ENCODE data around the gene CNBD2.

CNBD2 gene

DNA sequence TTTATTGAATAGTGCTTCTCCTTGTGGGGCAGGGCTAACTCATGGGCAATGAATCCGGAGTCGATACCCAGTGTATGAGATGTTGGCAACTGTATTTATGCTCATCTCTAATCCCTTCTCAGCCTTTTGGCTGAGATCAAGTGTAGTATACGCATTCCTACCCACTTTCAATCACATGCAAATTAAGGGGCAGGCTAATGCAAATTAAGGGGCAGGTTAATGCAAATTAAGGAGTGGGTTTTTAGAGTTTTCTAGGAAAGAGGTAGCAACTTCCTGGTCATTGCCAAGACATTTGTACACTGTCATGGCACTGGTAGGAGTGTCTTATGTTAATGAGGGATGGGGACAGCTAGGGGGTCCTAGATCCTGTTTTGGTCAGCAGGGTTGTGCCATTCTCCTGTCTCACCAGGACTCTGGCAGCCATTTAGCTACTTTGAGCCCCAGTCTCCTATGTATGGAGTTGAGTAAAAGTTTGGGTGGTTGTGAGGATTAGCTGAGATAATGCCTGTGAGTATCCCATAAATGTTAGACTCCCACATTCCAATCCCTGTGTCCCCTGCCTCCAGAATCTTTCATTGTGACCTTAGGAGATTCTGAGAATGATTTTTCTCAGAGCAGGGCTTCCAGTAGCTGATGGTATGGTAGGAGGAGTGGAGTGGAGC, at the start of gene CNBD2:
Gene CNBD2 (plus strand): TSS at position 612 of the 662 bp plus-strand sequence. CDS start 173 bp downstream, outside the sequence.
- ChIA-PET POLR2A (interaction anchor here (0.7 to 1.8 kb wide), 2 partner anchors 14 to 572 kb away, joined by 3 to 4 read pairs; partner anchors contain the start of gene SCAND1), CTCF (interaction anchor here (0.8 to 17.8 kb wide), 6 partner anchors 10 to 171 kb away, joined by 3 to 148 read pairs (median 5); partner anchors contain the start of gene SCAND1)
- no peak within 1 kb of the TSS for H3K4me3 ChIP-seq (ENCODE audit: low read depth, low read length)
- no peak for DNase-seq (ENCODE audit: low read depth, low spot score)
- TF ChIP-seq CTCF (IDR thresholded peaks at IDR 0.05; ENCODE audit: insufficient read depth, low read length, missing control alignments) = no peak

- no peak overlapping the region for H3K4me3 ChIP-seq (ENCODE audit: low read depth, low read length)
- POLR2A ChIA-PET = interaction anchor here (0.8 kb wide), 1 partner anchor 12 kb away, joined by 4 read pairs; no protein-coding TSS in a partner anchor
- no peak for TF ChIP-seq CTCF (IDR thresholded peaks at IDR 0.05; ENCODE audit: insufficient read depth, low read length, missing control alignments)
- DNase-seq (ENCODE audit: low read depth, low spot score) = no peak
- CTCF ChIA-PET = interaction anchor here (1.2 to 1.3 kb wide), 2 partner anchors 19 to 39 kb away, joined by 3 read pairs; no protein-coding TSS in a partner anchor
Observed at GRCh38 chr20:35920523-35920922, 47.9 kb upstream of the CNBD2 start.

GRCh38 chr20:35929301-35929700, 39.1 kb upstream of the CNBD2 start:
- ChIA-PET CTCF (no interaction called here), POLR2A (no interaction called here)
- no peak for TF ChIP-seq CTCF (IDR thresholded peaks at IDR 0.05; ENCODE audit: insufficient read depth, low read length, missing control alignments)
- no peak for DNase-seq (ENCODE audit: low read depth, low spot score)
- no peak overlapping the region for H3K4me3 ChIP-seq (ENCODE audit: low read depth, low read length)

GRCh38 chr20:35934050-35934449, 34.3 kb upstream of the CNBD2 start:
- H3K4me3 ChIP-seq (ENCODE audit: low read depth, low read length) = no peak overlapping the region
- POLR2A ChIA-PET = no interaction called here
- TF ChIP-seq CTCF (IDR thresholded peaks at IDR 0.05; ENCODE audit: insufficient read depth, low read length, missing control alignments) = no peak
- CTCF ChIA-PET = interaction anchor here (1.6 kb wide), 1 partner anchor 20 kb away, joined by 4 read pairs; the partner anchor contains the start of gene SCAND1
- DNase-seq (ENCODE audit: low read depth, low spot score) = no peak

GRCh38 chr20:35939264-35939663, 29.1 kb upstream of the CNBD2 start:
- no peak for DNase-seq (ENCODE audit: low read depth, low spot score)
- POLR2A ChIA-PET = no interaction called here
- no peak overlapping the region for H3K4me3 ChIP-seq (ENCODE audit: low read depth, low read length)
- no peak for TF ChIP-seq CTCF (IDR thresholded peaks at IDR 0.05; ENCODE audit: insufficient read depth, low read length, missing control alignments)
- CTCF ChIA-PET = interaction anchor here (1.2 to 8.4 kb wide), 2 partner anchors 14 to 19 kb away, joined by 3 to 67 read pairs; partner anchors contain the start of gene SCAND1

- no peak for TF ChIP-seq CTCF (IDR thresholded peaks at IDR 0.05; ENCODE audit: insufficient read depth, low read length, missing control alignments)
- ChIA-PET POLR2A (no interaction called here), CTCF (interaction anchor here (8.4 kb wide), 1 partner anchor 12 kb away, joined by 67 read pairs; the partner anchor contains the start of gene SCAND1)
- no peak overlapping the region for H3K4me3 ChIP-seq (ENCODE audit: low read depth, low read length)
- DNase-seq (ENCODE audit: low read depth, low spot score) = no peak
Observed at GRCh38 chr20:35941620-35942019, 26.8 kb upstream of the CNBD2 start.

All from AG04449 (cell line).